Loucy (cell line): Measurements from ENCODE around the gene ULK3.

ENCODE experiments used
- EZH2phosphoT487 ChIP-seq: fragments of 200-600 bp; IDR thresholded peaks from 2 replicates; pipeline ENCODE4 v1.6.1; 2018; ENCODE audit warnings: antibody characterized with exemption, mild to moderate bottlenecking, moderate library complexity, borderline replicate concordance
- TF ChIP-seq, protein P1 (sequence below): fragments of 200-600 bp; sonication (generic); conservative IDR thresholded peaks from 2 replicates; pipeline ENCODE4 v1.5.1; 2014; ENCODE audit warnings: mild to moderate bottlenecking, antibody characterized with exemption, low read length

DNA sequence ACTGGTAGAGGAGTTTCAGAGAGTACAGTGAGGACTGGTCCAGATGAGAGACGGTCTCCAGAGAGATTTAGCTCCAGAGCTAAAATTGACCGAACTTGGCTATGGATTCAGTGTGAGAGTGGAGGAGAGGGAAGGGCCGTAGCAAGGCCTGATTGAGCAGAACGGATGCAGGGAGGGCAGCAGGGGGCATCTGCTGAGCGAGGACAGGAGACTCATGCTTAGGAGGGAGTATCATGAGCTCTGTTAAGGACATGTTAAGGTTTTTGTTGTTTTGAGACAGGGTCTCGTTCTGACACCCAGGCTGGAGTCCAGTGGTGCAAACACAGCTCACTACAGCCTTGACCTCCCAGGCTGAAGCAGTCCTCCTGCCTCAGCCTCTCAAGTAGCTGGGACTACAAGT is 38.0 kb downstream of the ULK3 start:
- TF ChIP-seq, protein P1, sequence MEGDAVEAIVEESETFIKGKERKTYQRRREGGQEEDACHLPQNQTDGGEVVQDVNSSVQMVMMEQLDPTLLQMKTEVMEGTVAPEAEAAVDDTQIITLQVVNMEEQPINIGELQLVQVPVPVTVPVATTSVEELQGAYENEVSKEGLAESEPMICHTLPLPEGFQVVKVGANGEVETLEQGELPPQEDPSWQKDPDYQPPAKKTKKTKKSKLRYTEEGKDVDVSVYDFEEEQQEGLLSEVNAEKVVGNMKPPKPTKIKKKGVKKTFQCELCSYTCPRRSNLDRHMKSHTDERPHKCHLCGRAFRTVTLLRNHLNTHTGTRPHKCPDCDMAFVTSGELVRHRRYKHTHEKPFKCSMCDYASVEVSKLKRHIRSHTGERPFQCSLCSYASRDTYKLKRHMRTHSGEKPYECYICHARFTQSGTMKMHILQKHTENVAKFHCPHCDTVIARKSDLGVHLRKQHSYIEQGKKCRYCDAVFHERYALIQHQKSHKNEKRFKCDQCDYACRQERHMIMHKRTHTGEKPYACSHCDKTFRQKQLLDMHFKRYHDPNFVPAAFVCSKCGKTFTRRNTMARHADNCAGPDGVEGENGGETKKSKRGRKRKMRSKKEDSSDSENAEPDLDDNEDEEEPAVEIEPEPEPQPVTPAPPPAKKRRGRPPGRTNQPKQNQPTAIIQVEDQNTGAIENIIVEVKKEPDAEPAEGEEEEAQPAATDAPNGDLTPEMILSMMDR: no peak
- no peak for TF ChIP-seq EZH2phosphoT487
